Lower leg skin (tissue), 4 donors: ENCODE results near the gene PDE7B. TPM values are rescaled to one million over a fixed set of nuclear protein-coding genes. Genes with fewer than 3 reads are reported as not detected.

Experiments
- DNase-seq, 2 donors: peaks; one replicate each; pipeline ENCODE4 v3.0.0-alpha.2; 2019; ENCODE audit warnings: low spot score in 2 of 2
- H3K4me3 ChIP-seq: fragments of 200-600 bp; sonication (generic); 2 replicates; pipeline ENCODE4 v1.5.1; 2017; ENCODE audit warnings: mild to moderate bottlenecking, low read depth; ENCODE audit not compliant: poor library complexity, severe bottlenecking
- POLR2A ChIP-seq, 2 donors: fragments of 450-650 bp; IDR thresholded peaks; one replicate each; pipeline ENCODE4 v1.6.1; 2016 to 2017; ENCODE audit warnings: antibody characterized with exemption in 2 of 2, mild to moderate bottlenecking in 1 of 2, moderate library complexity in 1 of 2
- WGBS, 2 donors: methylation state at CpG; one replicate each; pipeline ENCODE4 v1.1.5; 2018; 5-methylcytosine and 5-hydroxymethylcytosine counted together
- intact Hi-C: fragments of 100-400 bp; cut with DNase I; formaldehyde crosslinking; loops from one replicate; pipeline ENCODE4 v1.15.0; 2023; ENCODE audit warnings: low total_unique reads
- total RNA-seq, 4 donors: library from RNA; depleted of rRNA; stranded (reverse); fragments of >200 nt; gene quantifications; one replicate each; pipeline ENCODE4 v1.1.0, GENCODE V29; 2016
- TF ChIP-seq, protein P1 (sequence below), 3 donors: fragments of 450-650 bp; IDR thresholded peaks; one replicate each; pipeline ENCODE4 v1.5.1; 2016; ENCODE audit warnings: antibody characterized with exemption in 3 of 3, mild to moderate bottlenecking in 3 of 3, moderate library complexity in 2 of 3

Gene PDE7B
- total RNA-seq, 4 donors from 2014 or later: 0.30 to 1.5 (median 0.89) TPM

DNA sequence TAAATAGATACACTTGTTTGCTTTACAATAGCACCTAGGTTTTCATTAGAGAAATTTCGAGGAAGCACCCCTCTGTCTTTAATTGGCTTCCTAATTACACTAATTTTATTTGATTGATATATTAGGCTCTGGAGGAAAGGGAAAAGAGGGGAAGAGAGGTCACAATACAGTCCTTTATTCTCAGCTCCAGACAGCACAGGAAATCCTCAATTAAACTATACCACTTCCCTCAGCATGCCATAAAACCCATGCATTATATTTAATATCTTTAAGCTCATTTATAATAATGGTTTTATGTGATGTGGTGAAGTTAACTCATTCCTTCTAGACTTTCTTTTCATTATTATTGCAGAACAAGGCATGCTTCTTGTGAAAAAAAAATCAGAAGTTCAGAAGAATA, 17.7 kb upstream of the PDE7B start:
- no peak for DNase-seq
- H3K4me3 ChIP-seq: no peak overlapping the region
- intact Hi-C loops: no loop called here
- TF ChIP-seq, protein P1, sequence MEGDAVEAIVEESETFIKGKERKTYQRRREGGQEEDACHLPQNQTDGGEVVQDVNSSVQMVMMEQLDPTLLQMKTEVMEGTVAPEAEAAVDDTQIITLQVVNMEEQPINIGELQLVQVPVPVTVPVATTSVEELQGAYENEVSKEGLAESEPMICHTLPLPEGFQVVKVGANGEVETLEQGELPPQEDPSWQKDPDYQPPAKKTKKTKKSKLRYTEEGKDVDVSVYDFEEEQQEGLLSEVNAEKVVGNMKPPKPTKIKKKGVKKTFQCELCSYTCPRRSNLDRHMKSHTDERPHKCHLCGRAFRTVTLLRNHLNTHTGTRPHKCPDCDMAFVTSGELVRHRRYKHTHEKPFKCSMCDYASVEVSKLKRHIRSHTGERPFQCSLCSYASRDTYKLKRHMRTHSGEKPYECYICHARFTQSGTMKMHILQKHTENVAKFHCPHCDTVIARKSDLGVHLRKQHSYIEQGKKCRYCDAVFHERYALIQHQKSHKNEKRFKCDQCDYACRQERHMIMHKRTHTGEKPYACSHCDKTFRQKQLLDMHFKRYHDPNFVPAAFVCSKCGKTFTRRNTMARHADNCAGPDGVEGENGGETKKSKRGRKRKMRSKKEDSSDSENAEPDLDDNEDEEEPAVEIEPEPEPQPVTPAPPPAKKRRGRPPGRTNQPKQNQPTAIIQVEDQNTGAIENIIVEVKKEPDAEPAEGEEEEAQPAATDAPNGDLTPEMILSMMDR (IDR thresholded peaks at IDR 0.05): no peak
- TF ChIP-seq POLR2A (IDR thresholded peaks at IDR 0.05): no peak
- 50 to 60% methylated on average over 1 of the region's 1 CpG for WGBS, 2 donors

DNA sequence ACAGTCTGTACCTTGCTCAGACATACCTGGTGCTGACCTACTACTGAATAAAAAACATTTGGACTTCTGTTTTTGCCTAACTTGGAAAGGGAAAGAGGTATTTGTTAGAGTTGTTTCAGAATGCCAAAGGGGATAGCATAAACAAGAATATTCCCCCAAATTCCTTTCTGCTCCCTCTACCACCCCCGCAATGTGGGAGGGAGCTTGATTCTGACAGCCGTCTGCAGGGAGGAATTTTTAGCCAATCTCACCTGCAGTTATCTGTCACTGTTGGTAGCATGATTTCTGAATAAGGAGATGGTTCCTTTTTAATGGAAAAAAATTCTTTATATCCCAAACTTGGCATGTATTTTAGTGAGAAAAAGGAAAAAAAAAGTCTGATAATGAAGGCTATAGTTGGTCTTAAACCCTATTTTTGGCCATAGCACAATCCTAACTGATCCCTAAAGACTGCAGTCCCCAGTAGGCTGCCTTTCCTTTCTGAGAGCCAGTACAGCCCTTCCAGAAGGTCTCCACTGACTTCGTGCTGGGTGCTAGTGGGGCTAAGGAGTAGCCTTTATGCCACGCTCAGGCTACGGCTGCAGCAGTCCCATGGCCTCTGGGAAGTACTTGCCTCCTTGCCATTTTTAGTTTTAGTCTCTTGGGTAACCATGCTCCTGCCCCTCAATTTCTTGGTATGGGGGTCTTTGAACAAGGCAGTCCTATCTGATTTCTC, 13.6 kb upstream of the PDE7B start:
- TF ChIP-seq, protein P1 (IDR thresholded peaks at IDR 0.05): no peak
- TF ChIP-seq POLR2A (IDR thresholded peaks at IDR 0.05): no peak
- intact Hi-C loops: no loop called here
- 86 to 88% methylated on average over 5 of the region's 5 CpGs for WGBS, 2 donors
- no peak for DNase-seq
- H3K4me3 ChIP-seq: no peak overlapping the region

DNA sequence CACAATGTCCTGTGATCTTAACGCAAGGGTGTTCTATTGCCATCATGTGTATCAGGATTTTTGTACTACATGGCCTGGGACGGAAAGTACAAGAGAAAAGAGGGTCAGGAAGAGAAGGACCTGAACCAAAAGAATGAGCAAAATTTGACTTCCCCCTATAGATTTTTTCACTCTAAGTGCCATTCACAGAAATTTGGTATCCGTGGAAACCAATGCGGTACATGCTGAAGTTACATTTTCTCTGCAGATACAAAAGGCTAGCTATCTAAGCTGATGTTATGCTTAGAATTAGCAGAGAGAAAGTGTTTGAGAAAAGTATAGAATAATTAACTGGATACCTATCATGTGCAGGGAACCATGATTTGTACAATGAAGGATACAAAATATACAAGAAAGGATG, 12.4 kb upstream of the PDE7B start:
- WGBS, 2 donors: 94 to 95% methylated on average over 4 of the region's 4 CpGs
- TF ChIP-seq, protein P1 (IDR thresholded peaks at IDR 0.05): no peak
- TF ChIP-seq POLR2A (IDR thresholded peaks at IDR 0.05): no peak
- H3K4me3 ChIP-seq: no peak overlapping the region
- intact Hi-C loops: no loop called here
- no peak for DNase-seq

DNA sequence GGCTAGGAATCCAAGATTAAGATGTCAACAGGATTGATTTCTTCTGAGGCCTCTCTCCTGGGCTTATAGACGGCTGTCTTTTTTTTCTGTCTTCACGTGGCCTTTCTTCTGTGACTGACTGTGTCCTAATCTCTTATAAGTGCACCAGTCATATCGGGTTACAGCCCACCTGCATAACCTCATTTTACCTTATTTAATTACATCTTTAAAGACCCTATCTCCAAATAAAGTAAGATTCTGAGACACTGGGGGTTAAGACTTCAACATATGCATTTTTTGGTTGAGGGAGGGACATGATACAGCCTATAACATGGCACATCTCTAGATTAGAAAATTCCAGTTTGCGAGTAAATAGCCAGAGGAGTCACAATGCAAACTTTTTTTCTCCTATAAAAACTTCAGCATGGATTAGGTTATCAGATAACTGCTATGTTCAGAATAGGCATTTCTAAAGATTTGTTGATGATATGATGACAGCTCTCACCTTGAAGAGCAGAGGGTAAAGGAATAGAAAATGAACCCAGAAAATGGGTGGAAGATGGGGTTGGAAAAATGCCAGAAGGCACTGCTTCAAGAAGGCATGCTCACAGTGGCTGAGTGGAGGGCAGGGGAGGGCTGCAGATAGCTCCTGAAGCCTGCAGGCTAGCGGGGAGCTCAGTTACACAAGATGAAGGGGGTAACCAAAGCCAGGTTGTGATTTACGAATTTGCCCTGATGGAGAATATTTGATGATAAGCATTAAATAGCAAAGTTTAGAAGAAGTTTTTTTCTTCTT, 8.7 kb upstream of the PDE7B start:
- H3K4me3 ChIP-seq: no peak overlapping the region
- TF ChIP-seq, protein P1 (IDR thresholded peaks at IDR 0.05): no peak
- TF ChIP-seq POLR2A (IDR thresholded peaks at IDR 0.05): no peak
- 89 to 96% methylated on average over 6 of the region's 6 CpGs for WGBS, 2 donors
- intact Hi-C loops: no loop called here
- DNase-seq: no peak

DNA sequence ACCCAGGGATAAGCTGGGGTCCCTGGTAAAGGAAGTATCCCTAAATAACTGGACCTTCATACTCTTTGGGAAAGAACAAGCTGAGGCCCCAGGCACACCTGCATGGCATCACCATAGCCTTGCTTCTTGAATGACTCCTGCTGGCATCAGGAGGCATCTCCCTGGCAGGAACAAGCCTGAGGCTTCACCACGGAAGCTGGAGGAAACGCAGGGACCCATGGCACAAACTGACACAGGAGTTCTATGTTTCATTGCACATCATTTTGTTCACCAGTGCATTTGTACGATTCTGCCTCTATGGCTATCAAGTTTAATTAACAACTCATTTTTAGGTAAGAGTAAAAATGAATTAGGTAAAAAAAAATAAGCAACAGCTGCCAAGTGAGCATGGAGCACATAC, 619 bp upstream of the PDE7B start:
- WGBS, 2 donors: 25 to 26% methylated on average over 3 of the region's 3 CpGs
- no peak for DNase-seq
- intact Hi-C loops: no loop called here
- H3K4me3 ChIP-seq: no peak overlapping the region
- TF ChIP-seq, protein P1 (IDR thresholded peaks at IDR 0.05): no peak
- no peak for TF ChIP-seq POLR2A (IDR thresholded peaks at IDR 0.05)
